Effector CD8-positive, alpha-beta T cell (primary cell): ENCODE data around the gene STARD3.
"Not testable (repeated sequence)": the region's sequence is repeated elsewhere in the genome, so short reads cannot be mapped to it uniquely, and the experiment has no call there.

ENCODE experiments used
- DNase-seq: peaks from one replicate; lab custom pipeline; 2025; lab: John Stamatoyannopoulos, UW

STARD3 gene

DNA sequence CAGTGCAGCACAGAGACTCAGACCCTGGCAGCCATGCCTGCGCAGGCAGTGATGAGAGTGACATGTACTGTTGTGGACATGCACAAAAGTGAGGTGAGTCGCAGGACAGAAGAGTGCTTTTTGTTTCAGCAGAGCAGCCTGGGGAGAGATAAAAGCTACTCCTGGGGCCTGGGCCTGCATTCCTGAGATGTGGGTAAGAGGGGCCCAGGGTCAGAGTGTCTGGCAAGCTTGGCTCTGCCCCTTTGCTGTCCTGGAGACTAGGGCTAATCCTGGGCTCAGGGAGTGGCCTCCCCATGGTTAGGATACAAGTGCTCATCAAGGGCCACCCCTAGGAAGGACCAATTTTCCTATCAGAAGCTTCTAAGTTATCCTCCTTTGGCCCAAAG lies 58.1 kb downstream of the STARD3 start:
- no peak for DNase-seq

DNA sequence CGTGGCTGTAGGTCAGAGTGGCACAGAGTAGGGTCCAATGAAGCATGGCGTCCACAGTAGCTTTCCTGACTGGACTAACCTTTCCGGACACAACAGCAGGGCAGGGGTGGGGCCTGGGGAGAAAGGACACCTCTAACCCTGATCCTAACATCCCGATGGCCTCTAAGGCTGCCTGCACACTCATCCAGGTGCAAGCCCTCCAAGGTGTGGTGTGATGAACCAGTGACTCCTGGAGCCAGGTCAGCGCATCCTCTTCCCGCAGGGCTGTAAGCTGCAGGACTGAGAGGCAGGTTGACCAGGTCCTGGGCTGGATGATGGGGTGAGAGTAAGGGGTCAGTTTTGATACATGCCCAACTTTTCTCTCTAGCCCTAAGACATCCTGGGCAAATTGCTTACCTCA lies 59.8 kb downstream of the STARD3 start:
- no peak for DNase-seq

GRCh38 chr17:39697961-39698360 lies 61.0 kb downstream of the STARD3 start:
- no peak for DNase-seq

- not testable (repeated sequence) for DNase-seq
Measured at GRCh38 chr17:39699157-39699817, 62.3 kb downstream of the STARD3 start.

DNA sequence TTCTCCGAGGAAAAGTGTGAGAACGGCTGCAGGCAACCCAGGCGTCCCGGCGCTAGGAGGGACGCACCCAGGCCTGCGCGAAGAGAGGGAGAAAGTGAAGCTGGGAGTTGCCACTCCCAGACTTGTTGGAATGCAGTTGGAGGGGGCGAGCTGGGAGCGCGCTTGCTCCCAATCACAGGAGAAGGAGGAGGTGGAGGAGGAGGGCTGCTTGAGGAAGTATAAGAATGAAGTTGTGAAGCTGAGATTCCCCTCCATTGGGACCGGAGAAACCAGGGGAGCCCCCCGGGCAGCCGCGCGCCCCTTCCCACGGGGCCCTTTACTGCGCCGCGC lies 62.8 kb downstream of the STARD3 start, which contains the start of gene ERBB2:
ERBB2 (plus strand) TSS at position 247 of the 330 bp plus-strand sequence. CDS start 175 bp downstream, outside the sequence.
- DNase-seq = no peak

DNA sequence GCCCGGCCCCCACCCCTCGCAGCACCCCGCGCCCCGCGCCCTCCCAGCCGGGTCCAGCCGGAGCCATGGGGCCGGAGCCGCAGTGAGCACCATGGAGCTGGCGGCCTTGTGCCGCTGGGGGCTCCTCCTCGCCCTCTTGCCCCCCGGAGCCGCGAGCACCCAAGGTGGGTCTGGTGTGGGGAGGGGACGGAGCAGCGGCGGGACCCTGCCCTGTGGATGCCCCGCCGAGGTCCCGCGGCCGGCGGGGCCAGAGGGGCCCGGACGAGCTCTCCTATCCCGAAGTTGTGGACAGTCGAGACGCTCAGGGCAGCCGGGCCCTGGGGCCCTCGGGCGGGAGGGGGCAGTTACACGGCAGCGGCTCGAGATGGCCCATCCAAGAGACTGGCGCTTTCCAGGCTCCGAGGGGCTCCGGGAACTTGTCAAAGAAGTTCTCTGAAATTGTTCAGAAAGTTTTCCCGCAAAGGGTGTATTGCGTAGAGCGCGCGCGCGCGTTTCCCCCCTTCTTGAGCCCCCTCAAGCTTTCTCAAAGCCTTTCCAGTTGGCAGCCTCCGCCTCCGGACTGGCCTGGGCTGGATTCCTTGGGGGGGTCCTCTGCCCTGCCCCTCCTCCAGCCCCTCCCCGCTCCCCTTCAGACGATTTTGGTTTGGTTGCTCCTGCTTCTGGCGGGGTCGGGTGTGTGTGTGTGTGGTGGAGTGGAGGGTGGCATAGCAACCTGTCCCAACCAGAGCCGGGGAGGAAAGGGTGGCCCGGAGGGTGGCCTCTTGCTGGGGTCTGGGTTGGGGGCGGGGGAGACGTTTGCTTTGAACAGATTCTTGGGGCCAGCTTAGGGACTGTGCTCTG lies 63.4 kb downstream of the STARD3 start:
- DNase-seq = no peak

- DNase-seq = no peak
Measured at GRCh38 chr17:39701012-39701783, 64.3 kb downstream of the STARD3 start.

- no peak for DNase-seq
Measured at GRCh38 chr17:39701784-39702422, 65.0 kb downstream of the STARD3 start.

DNA sequence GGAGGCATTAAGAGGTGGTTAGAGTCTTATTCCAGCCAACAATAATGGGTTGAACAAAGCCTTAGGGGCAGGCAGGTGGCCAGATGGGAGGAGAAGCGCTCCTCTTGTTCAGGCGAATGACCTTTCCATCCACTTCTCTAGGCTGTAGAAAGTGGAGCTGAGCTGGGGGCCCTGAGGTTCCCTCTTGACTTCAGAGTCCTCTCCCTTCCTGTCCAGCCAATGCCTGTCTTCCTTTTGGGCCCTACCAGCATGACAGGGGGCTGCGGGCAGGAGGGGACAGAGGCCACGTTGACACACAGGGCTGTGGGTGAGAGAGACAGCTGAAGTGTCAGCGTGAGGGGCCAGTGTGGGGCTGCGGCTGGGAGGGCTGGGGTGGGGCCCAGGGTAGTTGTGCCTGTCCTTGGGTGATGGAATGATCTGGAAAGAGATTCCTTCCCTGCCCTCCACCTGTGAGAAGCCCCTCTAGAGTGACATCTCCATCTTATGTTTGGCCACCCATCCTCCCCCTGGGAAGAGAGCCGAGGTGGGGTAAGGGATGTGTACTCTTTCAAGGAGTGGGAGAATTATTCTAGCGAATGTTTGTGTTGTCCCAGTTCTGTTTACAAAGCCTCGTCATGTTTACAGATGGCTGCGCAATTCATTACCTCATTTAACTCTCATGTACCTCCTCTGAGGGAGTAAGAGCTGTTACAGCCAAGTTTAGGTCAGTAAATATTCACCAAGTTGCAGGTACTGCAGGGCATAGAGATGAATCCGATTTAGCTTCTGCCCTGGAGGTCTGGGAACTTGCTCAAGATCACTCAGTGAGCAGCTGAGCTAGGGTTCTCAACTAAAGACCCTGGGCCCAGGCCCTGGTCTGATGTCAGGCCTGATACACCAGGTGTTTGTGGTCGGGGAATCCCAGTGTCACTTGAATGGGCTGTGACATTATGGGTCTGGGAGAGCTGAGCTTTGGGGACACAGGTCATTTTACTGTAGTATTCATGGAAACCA lies 66.3 kb downstream of the STARD3 start:
- no peak for DNase-seq

- no peak for DNase-seq
Measured at GRCh38 chr17:39703913-39704312, 67.0 kb downstream of the STARD3 start.

GRCh38 chr17:39704821-39705551 lies 68.0 kb downstream of the STARD3 start:
- DNase-seq = no peak

DNA sequence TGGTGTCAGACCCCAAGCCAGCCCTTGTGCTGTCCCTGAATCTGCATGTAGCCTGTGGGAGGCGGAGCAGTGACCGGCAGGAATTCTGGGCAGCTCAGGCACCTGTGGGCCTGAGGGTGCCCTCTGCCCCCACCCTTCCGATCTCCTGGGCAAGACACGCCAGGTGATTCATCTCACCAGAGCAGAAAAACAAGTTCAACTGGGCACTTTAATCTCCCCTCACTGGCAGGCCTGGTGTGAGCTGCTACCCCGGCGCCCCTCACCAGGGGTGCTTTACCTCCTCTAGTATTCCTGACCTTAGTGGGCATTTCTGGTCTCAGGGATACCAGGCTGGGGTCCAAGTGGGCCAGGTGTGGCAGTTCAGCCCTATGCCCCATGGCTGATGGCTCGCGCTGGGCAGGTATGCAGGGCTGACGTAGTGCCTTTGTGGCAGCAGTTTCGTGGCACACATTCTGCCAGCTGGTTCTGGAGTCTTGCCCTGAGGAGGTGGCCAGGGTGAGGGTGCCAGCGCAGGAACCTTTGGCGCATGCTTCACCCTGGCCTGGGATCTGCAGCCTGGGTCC lies 68.9 kb downstream of the STARD3 start:
- DNase-seq = no peak

DNA sequence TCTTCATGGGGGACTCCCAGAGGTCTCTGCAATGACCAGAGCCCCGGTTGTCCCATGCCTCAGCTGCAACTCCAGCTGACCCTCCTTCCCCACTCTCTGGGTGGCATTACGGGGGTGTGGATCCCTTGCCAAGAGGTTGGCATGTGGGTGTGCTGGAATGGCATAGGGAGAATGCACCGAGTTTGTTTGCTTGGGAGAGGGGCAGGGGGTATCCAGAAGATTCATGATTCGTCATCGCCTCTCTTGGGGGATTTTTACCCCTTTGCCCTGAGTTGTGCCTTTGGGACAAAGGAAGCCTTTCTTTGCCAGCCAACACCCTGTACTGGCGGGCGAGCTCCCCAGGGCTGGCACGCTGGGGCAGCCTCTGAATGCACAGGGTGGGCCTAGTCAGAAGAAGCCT lies 69.4 kb downstream of the STARD3 start:
- no peak for DNase-seq

DNA sequence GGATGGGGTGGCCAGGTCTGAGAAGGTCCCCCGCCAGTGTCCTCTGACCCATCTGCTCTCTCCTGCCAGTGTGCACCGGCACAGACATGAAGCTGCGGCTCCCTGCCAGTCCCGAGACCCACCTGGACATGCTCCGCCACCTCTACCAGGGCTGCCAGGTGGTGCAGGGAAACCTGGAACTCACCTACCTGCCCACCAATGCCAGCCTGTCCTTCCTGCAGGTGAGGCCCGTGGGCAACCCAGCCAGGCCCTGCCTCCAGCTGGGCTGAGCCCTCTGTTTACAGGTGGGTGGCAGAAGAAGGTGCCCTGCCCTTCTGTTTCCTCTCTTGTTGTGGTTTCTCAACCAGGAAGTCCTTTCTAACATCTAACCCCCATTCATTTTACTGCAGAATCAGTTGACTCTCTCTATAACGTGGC lies 70.0 kb downstream of the STARD3 start:
- no peak for DNase-seq

DNA sequence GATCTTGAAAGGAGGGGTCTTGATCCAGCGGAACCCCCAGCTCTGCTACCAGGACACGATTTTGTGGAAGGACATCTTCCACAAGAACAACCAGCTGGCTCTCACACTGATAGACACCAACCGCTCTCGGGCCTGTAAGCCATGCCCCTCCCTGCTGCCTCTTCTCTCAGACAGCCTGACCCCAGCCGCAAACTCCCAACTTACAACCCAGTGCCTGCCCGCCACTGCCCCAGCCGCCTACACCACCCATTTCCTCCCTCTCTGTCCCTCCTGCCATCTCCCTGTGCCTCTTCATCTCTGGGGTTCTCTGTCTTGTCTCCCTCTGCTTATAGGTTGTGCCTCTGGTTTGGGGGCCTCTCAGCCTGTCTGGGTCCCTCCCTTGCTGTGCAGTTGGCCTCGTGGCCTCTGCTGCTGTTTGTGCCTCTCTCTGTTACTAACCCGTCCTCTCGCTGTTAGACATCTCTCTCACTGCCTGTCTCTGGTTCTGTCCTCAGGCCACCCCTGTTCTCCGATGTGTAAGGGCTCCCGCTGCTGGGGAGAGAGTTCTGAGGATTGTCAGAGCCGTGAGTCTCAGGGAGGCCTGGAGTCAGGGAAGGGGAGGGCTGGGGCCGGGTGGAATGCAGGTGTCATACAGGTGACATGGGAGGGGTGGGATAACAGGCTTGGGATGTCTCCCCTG lies 72.5 kb downstream of the STARD3 start:
- no peak for DNase-seq

GRCh38 chr17:39709998-39710964 lies 73.3 kb downstream of the STARD3 start:
- DNase-seq = no peak

- DNase-seq = not testable (repeated sequence)
Measured at GRCh38 chr17:39711071-39711470, 74.1 kb downstream of the STARD3 start.

DNA sequence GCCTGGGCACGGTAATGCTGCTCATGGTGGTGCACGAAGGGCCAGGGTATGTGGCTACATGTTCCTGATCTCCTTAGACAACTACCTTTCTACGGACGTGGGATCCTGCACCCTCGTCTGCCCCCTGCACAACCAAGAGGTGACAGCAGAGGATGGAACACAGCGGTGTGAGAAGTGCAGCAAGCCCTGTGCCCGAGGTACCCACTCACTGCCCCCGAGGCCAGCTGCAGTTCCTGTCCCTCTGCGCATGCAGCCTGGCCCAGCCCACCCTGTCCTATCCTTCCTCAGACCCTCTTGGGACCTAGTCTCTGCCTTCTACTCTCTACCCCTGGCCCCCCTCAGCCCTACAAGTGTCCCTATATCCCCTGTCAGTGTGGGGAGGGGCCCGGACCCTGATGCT lies 74.9 kb downstream of the STARD3 start:
- DNase-seq = no peak
